GM12878 (cell line): ENCODE measurements around the gene POU1F1. TPM values are rescaled to one million over a fixed set of nuclear protein-coding genes. Genes with fewer than 3 reads are reported as not detected.

Experiments
- ATAC-seq: fragments of 200-7000 bp; cut with Tn5 transposase; 3 replicates; pipeline ENCODE4 v1.9.1; 2020; ENCODE audit warnings: mild to moderate bottlenecking, moderate library complexity
- BruUV-seq: library from RNA; stranded (reverse); fragments of 400-500 nt; replicated peaks from 2 replicates; lab custom pipeline; 2021; lab: Mats Ljungman, UMichigan
- CTCF ChIA-PET: fragments of 300-600 bp; sonication (Branson Sonifier 250); formaldehyde crosslinking; extraction: SDS; loops from one replicate; lab custom pipeline; 2021; ENCODE audit warnings: inconsistent platforms; lab: Yijun Ruan, JAX
- POLR2A ChIA-PET: fragments of 350-600 bp; formaldehyde crosslinking; extraction: SDS; loops from one replicate; lab custom pipeline; 2021; ENCODE audit warnings: inconsistent platforms; lab: Charles Lee
- RAD21 ChIA-PET: fragments of 300-600 bp; sonication (Branson Sonifier 250); formaldehyde crosslinking; loops from one replicate; lab custom pipeline; 2023; ENCODE audit warnings: antibody characterized with exemption; ENCODE audit not compliant: unreplicated experiment; lab: Charles Lee
- SMC1A ChIA-PET: fragments of 300-600 bp; sonication (Branson Sonifier 250); formaldehyde crosslinking; loops from one replicate; lab custom pipeline; 2023; ENCODE audit not compliant: unreplicated experiment, uncharacterized antibody; lab: Charles Lee
- DNase-seq: peaks from one replicate; pipeline ENCODE4 v3.0.0-alpha.2; 2011; ENCODE audit warnings: low read depth, low spot score
- FAIRE-seq: peaks from 3 replicates; lab custom pipeline; 2011; peaks lifted over from hg19 to GRCh38; lab: Jason Lieb, UNC
- H2AFZ ChIP-seq: 2 replicates; pipeline ENCODE4 v1.6.0; 2011; ENCODE audit warnings: low read depth, low read length, control low read depth; ENCODE audit not compliant: control insufficient read depth
- H3K27ac ChIP-seq: 2 replicates; pipeline ENCODE4 v1.5.1; 2011; ENCODE audit warnings: control low read depth; ENCODE audit not compliant: control insufficient read depth, insufficient read depth
- H3K27me3 ChIP-seq, 2 experiments: replicated peaks in 1 of 2; 2 replicates each; pipeline versions ENCODE4 v1.6.0 to v1.6.1; 2011; ENCODE audit warnings: low read length in 1 of 2; ENCODE audit not compliant: control insufficient read depth in 2 of 2, insufficient read depth in 2 of 2
- H3K36me3 ChIP-seq, 2 experiments: 2 replicates each; pipeline ENCODE4 v1.5.1; 2011; ENCODE audit warnings: low read length in 1 of 2; ENCODE audit not compliant: control insufficient read depth in 2 of 2, insufficient read depth in 2 of 2
- H3K4me1 ChIP-seq: 2 replicates; pipeline ENCODE4 v1.6.1; 2011; ENCODE audit warnings: mild to moderate bottlenecking, low read length, moderate library complexity, mixed read lengths; ENCODE audit not compliant: control insufficient read depth, insufficient read depth
- H3K4me2 ChIP-seq: 2 replicates; pipeline ENCODE4 v1.6.0; 2011; ENCODE audit warnings: control low read depth; ENCODE audit not compliant: control insufficient read depth, insufficient read depth
- H3K4me3 ChIP-seq: fragments of 200-600 bp; sonication (generic); 2 replicates; pipeline ENCODE4 v1.5.1; 2016
- H3K79me2 ChIP-seq: 2 replicates; pipeline ENCODE4 v1.6.0; 2011; ENCODE audit warnings: low read length; ENCODE audit not compliant: control insufficient read depth, insufficient read depth
- H3K9ac ChIP-seq: 2 replicates; pipeline ENCODE4 v1.8.0; 2011; ENCODE audit warnings: low read length, control low read depth, mixed read lengths; ENCODE audit not compliant: control insufficient read depth, insufficient read depth
- H3K9me3 ChIP-seq: replicated peaks from 3 replicates; pipeline ENCODE4 v1.5.1; 2011; ENCODE audit warnings: mild to moderate bottlenecking, low read length; ENCODE audit not compliant: control insufficient read depth, insufficient read depth
- H4K20me1 ChIP-seq: 2 replicates; pipeline ENCODE4 v1.6.0; 2011; ENCODE audit not compliant: control insufficient read depth, insufficient read depth
- DPF2 ChIP-seq: fragments of 450-650 bp; IDR thresholded peaks from 2 replicates; pipeline ENCODE4 v1.6.1; 2017; ENCODE audit warnings: mild to moderate bottlenecking
- JUNB ChIP-seq: IDR thresholded peaks from 2 replicates; pipeline ENCODE4 v1.6.1; 2016; ENCODE audit warnings: antibody characterized with exemption, mild to moderate bottlenecking
- KAT2A ChIP-seq: conservative IDR thresholded peaks from 2 replicates; pipeline ENCODE4 v1.6.1; 2011; ENCODE audit warnings: low read depth, low read length; ENCODE audit not compliant: control insufficient read depth
- NFIC ChIP-seq: IDR thresholded peaks from 2 replicates; pipeline ENCODE4 v1.6.1; 2012; ENCODE audit warnings: low read depth, mild to moderate bottlenecking, inconsistent platforms, low read length, moderate library complexity
- POLR2A ChIP-seq: IDR thresholded peaks from 2 replicates; pipeline ENCODE4 v1.6.1; 2011; ENCODE audit warnings: low read depth, mild to moderate bottlenecking, low read length
- POU2F2 ChIP-seq: IDR thresholded peaks from 3 replicates; pipeline ENCODE4 v1.6.1; 2011; ENCODE audit warnings: low read depth, mild to moderate bottlenecking, low read length, borderline replicate concordance
- TCF7 ChIP-seq: IDR thresholded peaks from 2 replicates; pipeline ENCODE4 v1.6.1; 2014; ENCODE audit warnings: antibody characterized with exemption, borderline replicate concordance
- ZSCAN29 ChIP-seq: fragments of 450-650 bp; IDR thresholded peaks from 2 replicates; pipeline ENCODE4 v1.6.1; 2017; ENCODE audit warnings: mild to moderate bottlenecking, moderate library complexity
- WGBS: methylation state at CpG from one replicate; pipeline ENCODE4 v1.1.6; 2016; ENCODE audit warnings: low lambda C conversion rate; ENCODE audit not compliant: insufficient replicate concordance, insufficient coverage; ENCODE audit errors: missing lambda C conversion rate; 5-methylcytosine and 5-hydroxymethylcytosine counted together
- in situ Hi-C: fragments of 300-500 bp; cut with MboI; formaldehyde crosslinking; loops from 9 replicates; pipeline ENCODE4 v1.14.3; 2018; ENCODE audit warnings: mixed read lengths
- intact Hi-C: fragments of 100-400 bp; cut with micrococcal nuclease; formaldehyde crosslinking; loops from one replicate; pipeline ENCODE4 v1.14.2; 2022; ENCODE audit not compliant: unreplicated experiment
- polyA plus RNA-seq, 11 experiments: library from polyadenylated mRNA; depleted of rRNA in 4 of 11; unstranded in 6 of 11; stranded (reverse) in 5 of 11; fragments of >200 nt; fragmentation: Nextera tagmentation in 4 of 11; fragmentation: Illumina TruSeq in 1 of 11; extraction: Ambion mirVana in 4 of 11; extraction: Trizol in 1 of 11; gene quantifications; 1 replicate in 1 of 11; 2 replicates in 10 of 11; pipeline versions ENCODE4 v1.2.1 to v1.2.3, GENCODE V29; 2011 to 2016; ENCODE audit warnings: inconsistent platforms in 2 of 11, missing spikeins in 2 of 11, low read depth in 1 of 11
- total RNA-seq, 4 experiments: library from RNA; depleted of rRNA in 3 of 4; stranded (reverse); fragments of >200 nt in 3 of 4; fragmentation: Illumina TruSeq in 1 of 4; extraction: Trizol in 1 of 4; gene quantifications; 2 replicates each; pipeline versions ENCODE4 v1.2.1 to v1.2.3, GENCODE V29; 2013 to 2021
- TF ChIP-seq, protein P1 (sequence below): fragments of 450-650 bp; IDR thresholded peaks from 2 replicates; pipeline ENCODE4 v1.6.1; 2017; ENCODE audit warnings: mild to moderate bottlenecking, moderate library complexity
- TF ChIP-seq, protein P2 (sequence below): fragments of 450-650 bp; formaldehyde crosslinking; IDR thresholded peaks from 2 replicates; pipeline ENCODE4 v1.4.0; 2022; ENCODE audit warnings: mild to moderate bottlenecking, moderate library complexity
- TF ChIP-seq, protein P3 (sequence below): fragments of 450-650 bp; IDR thresholded peaks from 2 replicates; pipeline ENCODE4 v1.6.1; 2016; ENCODE audit warnings: mild to moderate bottlenecking

Gene POU1F1
- total and polyA plus RNA-seq, 10 of the 15 experiments (the other 5 are each of a cell fraction or from before 2014, with no cell fraction given), result 0.04 TPM; not detected in 9

DNA sequence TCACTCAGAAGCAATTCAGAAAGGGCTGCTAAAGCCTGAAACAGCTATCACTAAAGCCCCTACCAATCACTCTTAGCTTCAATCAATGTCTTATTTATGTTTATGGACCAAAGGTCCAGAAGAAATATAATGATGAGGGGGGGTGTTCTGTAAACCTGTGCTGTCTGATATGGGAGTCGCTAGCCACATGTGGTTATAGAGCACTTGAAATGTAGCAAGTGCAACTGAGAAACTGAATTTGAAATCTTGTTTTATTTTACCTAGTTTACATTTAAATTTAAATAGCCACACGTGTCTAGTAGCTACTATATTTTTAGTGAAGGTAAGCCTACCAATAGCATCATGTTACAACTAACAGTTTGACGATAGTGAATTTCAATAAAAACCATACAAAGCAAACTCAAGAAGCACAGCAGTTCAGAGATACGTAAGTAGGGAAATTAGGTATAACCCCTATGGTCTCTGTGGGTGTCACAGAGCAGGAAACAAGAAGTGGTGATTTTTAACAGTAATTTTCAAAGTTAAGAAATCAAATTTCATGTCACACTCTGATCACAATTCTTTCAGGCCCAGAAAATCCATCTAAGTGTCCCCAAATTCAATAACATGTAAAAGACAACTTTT, 3.6 kb downstream of the POU1F1 start (continued):
- peak; percentile 38; the same call in 1 of the 2 replicates for TF ChIP-seq JUNB

DNA sequence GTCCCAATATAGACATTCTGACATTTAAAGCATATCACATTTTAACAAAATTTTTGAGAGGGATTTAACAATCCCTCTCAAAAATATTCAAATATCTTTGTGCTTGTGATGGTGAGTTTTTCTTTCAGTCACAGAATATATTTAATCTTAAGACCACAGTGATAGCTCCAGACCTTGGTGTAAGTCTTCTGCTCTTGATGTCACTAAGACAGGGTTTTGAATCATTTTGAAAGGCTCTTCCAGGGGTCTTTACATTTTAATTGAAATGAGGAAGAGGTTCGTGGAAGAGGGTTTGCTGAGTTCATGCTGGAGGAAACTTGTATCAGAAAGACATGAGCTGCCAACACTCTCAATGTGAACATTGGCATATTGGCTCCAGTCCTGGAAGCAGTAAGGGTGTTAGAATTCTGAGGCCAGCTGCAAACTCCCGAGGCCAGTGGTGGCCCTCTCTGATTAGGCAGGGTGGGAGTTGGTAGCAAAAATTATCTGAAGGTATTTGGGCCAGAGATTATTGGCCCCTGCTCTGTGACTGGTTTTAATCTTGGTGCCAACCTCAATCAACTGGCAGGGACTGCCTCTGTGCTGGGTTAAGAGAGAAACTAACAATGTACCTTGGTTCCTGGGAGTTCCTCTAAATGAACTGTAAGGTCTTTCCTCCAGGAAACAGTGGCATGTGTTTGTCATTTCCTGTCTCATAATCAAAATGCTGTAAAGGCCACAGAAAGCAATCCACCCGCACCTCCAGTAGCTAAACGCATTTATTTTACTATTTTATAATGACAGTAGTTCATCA, 5.3 kb downstream of the POU1F1 start:
- DNase-seq (no peak), FAIRE-seq (no peak), ATAC-seq (no peak)
- no peak overlapping the region for H3K4me3 ChIP-seq
- H3K4me2 ChIP-seq, result no peak overlapping the region
- ChIA-PET CTCF (interaction anchor here (1.4 to 2.2 kb wide), 4 partner anchors 10 to 27 kb away, joined by 6 to 11 read pairs (median 6); no protein-coding TSS in a partner anchor), RAD21 (no interaction called here), SMC1A (interaction anchor here (1.3 kb wide), 1 partner anchor 10 kb away, joined by 3 read pairs; no protein-coding TSS in a partner anchor), POLR2A (no interaction called here)
- intact Hi-C loops, result no loop called here
- H4K20me1 ChIP-seq, result no peaks in the 10 kb centered on the region
- H2AFZ ChIP-seq, result no peak overlapping the region
- no TSS peak for BruUV-seq
- no peaks in the 10 kb centered on the region for H3K4me1 ChIP-seq
- H3K79me2 ChIP-seq, result no peaks in the 10 kb centered on the region
- H3K36me3 ChIP-seq, result no peaks in the 10 kb centered on the region
- no peaks in the 10 kb centered on the region for H3K9me3 ChIP-seq
- no peak overlapping the region for H3K27ac ChIP-seq
- in situ Hi-C loops, result no loop called here
- H3K27me3 ChIP-seq, result no peaks in the 10 kb centered on the region
- H3K9ac ChIP-seq, result no peak overlapping the region
- WGBS, result 14% methylated on average over 4 of the region's 4 CpGs
- TF ChIP-seq, protein P1, sequence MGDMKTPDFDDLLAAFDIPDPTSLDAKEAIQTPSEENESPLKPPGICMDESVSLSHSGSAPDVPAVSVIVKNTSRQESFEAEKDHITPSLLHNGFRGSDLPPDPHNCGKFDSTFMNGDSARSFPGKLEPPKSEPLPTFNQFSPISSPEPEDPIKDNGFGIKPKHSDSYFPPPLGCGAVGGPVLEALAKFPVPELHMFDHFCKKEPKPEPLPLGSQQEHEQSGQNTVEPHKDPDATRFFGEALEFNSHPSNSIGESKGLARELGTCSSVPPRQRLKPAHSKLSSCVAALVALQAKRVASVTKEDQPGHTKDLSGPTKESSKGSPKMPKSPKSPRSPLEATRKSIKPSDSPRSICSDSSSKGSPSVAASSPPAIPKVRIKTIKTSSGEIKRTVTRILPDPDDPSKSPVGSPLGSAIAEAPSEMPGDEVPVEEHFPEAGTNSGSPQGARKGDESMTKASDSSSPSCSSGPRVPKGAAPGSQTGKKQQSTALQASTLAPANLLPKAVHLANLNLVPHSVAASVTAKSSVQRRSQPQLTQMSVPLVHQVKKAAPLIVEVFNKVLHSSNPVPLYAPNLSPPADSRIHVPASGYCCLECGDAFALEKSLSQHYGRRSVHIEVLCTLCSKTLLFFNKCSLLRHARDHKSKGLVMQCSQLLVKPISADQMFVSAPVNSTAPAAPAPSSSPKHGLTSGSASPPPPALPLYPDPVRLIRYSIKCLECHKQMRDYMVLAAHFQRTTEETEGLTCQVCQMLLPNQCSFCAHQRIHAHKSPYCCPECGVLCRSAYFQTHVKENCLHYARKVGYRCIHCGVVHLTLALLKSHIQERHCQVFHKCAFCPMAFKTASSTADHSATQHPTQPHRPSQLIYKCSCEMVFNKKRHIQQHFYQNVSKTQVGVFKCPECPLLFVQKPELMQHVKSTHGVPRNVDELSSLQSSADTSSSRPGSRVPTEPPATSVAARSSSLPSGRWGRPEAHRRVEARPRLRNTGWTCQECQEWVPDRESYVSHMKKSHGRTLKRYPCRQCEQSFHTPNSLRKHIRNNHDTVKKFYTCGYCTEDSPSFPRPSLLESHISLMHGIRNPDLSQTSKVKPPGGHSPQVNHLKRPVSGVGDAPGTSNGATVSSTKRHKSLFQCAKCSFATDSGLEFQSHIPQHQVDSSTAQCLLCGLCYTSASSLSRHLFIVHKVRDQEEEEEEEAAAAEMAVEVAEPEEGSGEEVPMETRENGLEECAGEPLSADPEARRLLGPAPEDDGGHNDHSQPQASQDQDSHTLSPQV, result no peak
- no peak for TF ChIP-seq ZSCAN29
- TF ChIP-seq, protein P2, sequence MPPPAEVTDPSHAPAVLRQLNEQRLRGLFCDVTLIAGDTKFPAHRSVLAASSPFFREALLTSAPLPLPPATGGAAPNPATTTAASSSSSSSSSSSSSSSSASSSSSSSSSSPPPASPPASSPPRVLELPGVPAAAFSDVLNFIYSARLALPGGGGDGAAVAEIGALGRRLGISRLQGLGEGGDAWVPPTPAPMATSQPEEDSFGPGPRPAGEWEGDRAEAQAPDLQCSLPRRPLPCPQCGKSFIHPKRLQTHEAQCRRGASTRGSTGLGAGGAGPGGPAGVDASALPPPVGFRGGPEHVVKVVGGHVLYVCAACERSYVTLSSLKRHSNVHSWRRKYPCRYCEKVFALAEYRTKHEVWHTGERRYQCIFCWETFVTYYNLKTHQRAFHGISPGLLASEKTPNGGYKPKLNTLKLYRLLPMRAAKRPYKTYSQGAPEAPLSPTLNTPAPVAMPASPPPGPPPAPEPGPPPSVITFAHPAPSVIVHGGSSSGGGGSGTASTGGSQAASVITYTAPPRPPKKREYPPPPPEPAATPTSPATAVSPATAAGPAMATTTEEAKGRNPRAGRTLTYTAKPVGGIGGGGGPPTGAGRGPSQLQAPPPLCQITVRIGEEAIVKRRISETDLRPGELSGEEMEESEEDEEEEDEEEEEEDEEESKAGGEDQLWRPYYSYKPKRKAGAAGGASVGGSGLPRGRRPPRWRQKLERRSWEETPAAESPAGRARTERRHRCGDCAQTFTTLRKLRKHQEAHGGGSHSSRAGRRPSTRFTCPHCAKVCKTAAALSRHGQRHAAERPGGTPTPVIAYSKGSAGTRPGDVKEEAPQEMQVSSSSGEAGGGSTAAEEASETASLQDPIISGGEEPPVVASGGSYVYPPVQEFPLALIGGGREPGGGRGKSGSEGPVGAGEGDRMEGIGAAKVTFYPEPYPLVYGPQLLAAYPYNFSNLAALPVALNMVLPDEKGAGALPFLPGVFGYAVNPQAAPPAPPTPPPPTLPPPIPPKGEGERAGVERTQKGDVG (CRISPR knock-in tag), result no peak
- TF ChIP-seq POLR2A, result no peak
- no peak for TF ChIP-seq NFIC
- TF ChIP-seq DPF2, result no peak
- no peak for TF ChIP-seq TCF7
- TF ChIP-seq POU2F2, result no peak
- TF ChIP-seq, protein P3, sequence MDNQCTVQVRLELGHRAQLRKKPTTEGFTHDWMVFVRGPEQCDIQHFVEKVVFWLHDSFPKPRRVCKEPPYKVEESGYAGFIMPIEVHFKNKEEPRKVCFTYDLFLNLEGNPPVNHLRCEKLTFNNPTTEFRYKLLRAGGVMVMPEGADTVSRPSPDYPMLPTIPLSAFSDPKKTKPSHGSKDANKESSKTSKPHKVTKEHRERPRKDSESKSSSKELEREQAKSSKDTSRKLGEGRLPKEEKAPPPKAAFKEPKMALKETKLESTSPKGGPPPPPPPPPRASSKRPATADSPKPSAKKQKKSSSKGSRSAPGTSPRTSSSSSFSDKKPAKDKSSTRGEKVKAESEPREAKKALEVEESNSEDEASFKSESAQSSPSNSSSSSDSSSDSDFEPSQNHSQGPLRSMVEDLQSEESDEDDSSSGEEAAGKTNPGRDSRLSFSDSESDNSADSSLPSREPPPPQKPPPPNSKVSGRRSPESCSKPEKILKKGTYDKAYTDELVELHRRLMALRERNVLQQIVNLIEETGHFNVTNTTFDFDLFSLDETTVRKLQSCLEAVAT, result no peak
- no peak for TF ChIP-seq KAT2A
